K562 treated with DMSO at 1 percent for 24 hours (cell line): ENCODE measurements around the gene ME2. TPM values are rescaled to one million over a fixed set of nuclear protein-coding genes. Genes with fewer than 3 reads are reported as not detected.

Experiments
- total RNA-seq: library from RNA; unstranded; fragments of 300-600 nt; gene quantifications from 2 replicates; pipeline ENCODE4 v1.2.3, GENCODE V29; 2022; ENCODE audit warnings: low read depth; ENCODE audit not compliant: insufficient read depth

The ME2 gene
- total RNA-seq: 10.9 and 15.0 TPM in 2 replicates

GRCh38 chr18:50878345-50879301 is at the start of gene ME2:
ME2 (plus strand) TSS chr18:50879118; CDS start chr18:50895821, 16,703 bp downstream.

GRCh38 chr18:50967714-50968661 is 89.1 kb downstream of the ME2 start, which contains the start of gene ELAC1:
ELAC1 (plus strand) TSS chr18:50968040; CDS start chr18:50974405, 6,365 bp downstream.

Other genes with a start within 250 kb of the ME2 start
- gene MRO, start 59.1 kb upstream of the ME2 start, total RNA-seq: not detected in 2 replicates
- gene ELAC1, start 88.9 kb downstream of the ME2 start, total RNA-seq: 3.5 and 5.2 TPM in 2 replicates
- 28.9 and 31.6 TPM in 2 replicates for gene SMAD4, start 151.1 kb downstream of the ME2 start, total RNA-seq